Measurements from ENCODE around the gene NDUFS7. TPM values are rescaled to one million over a fixed set of nuclear protein-coding genes. Genes with fewer than 3 reads are reported as not detected.

NDUFS7 gene
- polyA plus RNA-seq, 1 experiment = 59.6 TPM

GRCh38 chr19:1420590-1420989, 36.9 kb downstream of the NDUFS7 start:
- no peak for TF ChIP-seq CTCF (IDR thresholded peaks at IDR 0.05; ENCODE audit: insufficient read depth, low read depth, low read length)
- ChIA-PET POLR2A (no interaction called here), CTCF (interaction anchor here (0.6 to 1.8 kb wide), 3 partner anchors 17 to 141 kb away, joined by 3 to 7 read pairs (median 6); no protein-coding TSS in a partner anchor)
- H3K27me3 ChIP-seq (ENCODE audit: control insufficient read depth, insufficient read depth, low read length) = no peaks in the 10 kb centered on the region
- H3K36me3 ChIP-seq (ENCODE audit: control insufficient read depth, insufficient read depth, low read length) = peaks cover 48% of the 10 kb centered on the region
- DNase-seq (ENCODE audit: low read depth) = no peak
- no peak overlapping the region for H3K4me3 ChIP-seq (ENCODE audit: low read depth, low read length)

- Histone ChIP-seq H3K4me3 (ENCODE audit: low read depth, low read length) (no peak overlapping the region), H3K36me3 (ENCODE audit: control insufficient read depth, insufficient read depth, low read length) (peaks cover 45% of the 10 kb centered on the region), H3K27me3 (ENCODE audit: control insufficient read depth, insufficient read depth, low read length) (no peaks in the 10 kb centered on the region)
- ChIA-PET POLR2A (no interaction called here), CTCF (interaction anchor here (0.6 to 1.8 kb wide), 4 partner anchors 16 to 142 kb away, joined by 3 to 7 read pairs (median 4); no protein-coding TSS in a partner anchor)
- DNase-seq (ENCODE audit: low read depth) = no peak
- TF ChIP-seq CTCF (IDR thresholded peaks at IDR 0.05; ENCODE audit: insufficient read depth, low read depth, low read length) = no peak
Observed at GRCh38 chr19:1421218-1421957, 37.7 kb downstream of the NDUFS7 start.

- ChIA-PET POLR2A (no interaction called here), CTCF (interaction anchor here (1.4 kb wide), 1 partner anchor 24 kb away, joined by 3 read pairs; no protein-coding TSS in a partner anchor)
- no peak for DNase-seq (ENCODE audit: low read depth)
Observed at GRCh38 chr19:1421958-1422305, 38.2 kb downstream of the NDUFS7 start.

GRCh38 chr19:1422360-1422759, 38.7 kb downstream of the NDUFS7 start:
- H3K36me3 ChIP-seq (ENCODE audit: control insufficient read depth, insufficient read depth, low read length) = peaks cover 42% of the 10 kb centered on the region
- POLR2A ChIA-PET = no interaction called here
- CTCF ChIA-PET = interaction anchor here (1.4 kb wide), 1 partner anchor 23 kb away, joined by 3 read pairs; no protein-coding TSS in a partner anchor

More at GRCh38 chr19:1421958-1422305, 38.2 kb downstream of the NDUFS7 start:
- Histone ChIP-seq H3K27me3 (ENCODE audit: control insufficient read depth, insufficient read depth, low read length) (no peaks in the 10 kb centered on the region), H3K36me3 (ENCODE audit: control insufficient read depth, insufficient read depth, low read length) (peaks cover 44% of the 10 kb centered on the region), H3K4me3 (ENCODE audit: low read depth, low read length) (no peak overlapping the region)
- no peak for TF ChIP-seq CTCF (IDR thresholded peaks at IDR 0.05; ENCODE audit: insufficient read depth, low read depth, low read length)

More at GRCh38 chr19:1422360-1422759, 38.7 kb downstream of the NDUFS7 start:
- no peaks in the 10 kb centered on the region for H3K27me3 ChIP-seq (ENCODE audit: control insufficient read depth, insufficient read depth, low read length)
- H3K4me3 ChIP-seq (ENCODE audit: low read depth, low read length) = no peak overlapping the region
- no peak for TF ChIP-seq CTCF (IDR thresholded peaks at IDR 0.05; ENCODE audit: insufficient read depth, low read depth, low read length)
- DNase-seq (ENCODE audit: low read depth) = no peak
